NOMO-1 (cell line): ENCODE data around the gene SYTL2.
A peak's percentile ranks its signal among the peaks of the same experiment; 100 is the strongest.

Experiments used
- DNase-seq, 2 experiments: peaks; one replicate each; lab custom pipeline; 2025; ENCODE audit not compliant: unreplicated experiment in 2 of 2; lab: John Stamatoyannopoulos, UW

SYTL2 gene

DNA sequence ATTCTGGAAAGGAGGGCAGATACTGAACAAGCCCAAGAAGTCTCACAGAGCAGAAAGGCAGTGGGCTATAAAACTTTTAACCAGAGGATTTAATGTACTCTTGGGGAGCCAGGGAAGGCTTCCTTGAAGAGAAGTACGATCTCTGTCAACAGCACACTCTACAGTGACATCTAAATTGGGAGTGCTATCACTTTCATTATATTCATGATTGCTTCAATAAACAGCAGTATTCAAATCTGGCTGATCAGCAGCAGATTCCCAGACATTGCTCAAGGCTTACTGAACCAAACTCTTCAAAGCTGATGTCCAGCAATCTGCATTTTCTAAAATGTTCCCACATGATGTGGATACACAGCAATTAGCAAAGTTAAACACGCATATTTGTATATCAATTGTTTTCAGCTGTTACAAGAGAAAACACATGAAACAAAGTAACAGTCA is 44.2 kb downstream of the SYTL2 start:
- DNase-seq, result no peak

DNA sequence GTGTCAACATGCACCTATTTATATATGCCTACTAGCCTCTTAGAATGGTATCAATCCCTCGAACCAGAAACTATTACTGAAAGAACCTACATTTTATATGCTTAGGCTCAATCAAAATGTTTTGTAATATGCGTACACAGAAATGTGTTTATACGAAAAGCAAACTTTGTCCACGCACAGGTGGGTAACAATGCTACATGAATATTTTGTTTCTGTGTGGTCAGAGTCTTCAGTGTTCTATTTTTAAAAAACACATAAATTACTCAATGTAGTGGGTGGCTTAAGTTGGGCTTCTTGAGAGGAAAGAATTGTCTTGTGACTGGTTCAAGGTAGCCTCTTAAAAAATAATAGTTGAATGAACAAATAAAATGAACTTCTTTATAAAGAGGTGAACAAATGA is 46.1 kb downstream of the SYTL2 start:
- no peak for DNase-seq

DNA sequence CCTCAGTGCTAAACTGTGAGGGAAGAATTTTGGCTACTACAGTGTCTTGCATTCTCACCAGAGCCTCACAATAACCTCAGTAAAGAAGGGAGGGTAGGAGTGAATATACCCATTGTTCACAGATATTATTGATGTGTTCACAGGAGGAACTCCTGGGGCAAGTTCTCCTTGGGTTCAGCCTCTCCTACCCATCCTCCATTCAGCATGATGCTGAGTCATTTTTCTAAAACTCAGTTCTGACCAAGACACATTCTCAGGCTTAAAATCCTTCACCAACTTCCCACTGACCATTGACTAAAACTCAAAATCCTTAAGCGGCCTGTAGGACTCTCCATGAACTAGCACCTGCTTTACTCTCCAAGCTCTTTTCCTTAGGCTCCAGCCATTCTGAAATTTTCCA is 48.7 kb downstream of the SYTL2 start:
- DNase-seq, result no peak

DNA sequence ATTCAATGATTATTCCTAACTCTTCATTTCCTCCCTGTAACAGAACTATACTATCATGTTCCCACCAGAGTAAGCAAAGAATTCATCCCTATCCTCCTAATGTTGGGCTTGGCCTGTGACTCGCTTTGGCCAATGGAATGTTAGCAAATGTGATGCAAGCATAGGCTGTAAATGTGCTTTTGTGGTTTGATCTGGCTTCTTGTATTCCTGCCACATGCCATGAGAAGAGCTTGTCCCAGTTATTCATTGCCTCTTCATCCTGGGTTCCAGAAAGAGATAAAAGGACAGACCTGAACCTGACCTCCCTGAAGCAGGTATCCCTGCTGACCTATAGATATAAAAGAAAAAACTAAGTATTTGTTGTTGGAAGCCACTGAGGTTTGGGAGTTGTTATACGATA is 51.0 kb downstream of the SYTL2 start:
- DNase-seq, result no peak

DNA sequence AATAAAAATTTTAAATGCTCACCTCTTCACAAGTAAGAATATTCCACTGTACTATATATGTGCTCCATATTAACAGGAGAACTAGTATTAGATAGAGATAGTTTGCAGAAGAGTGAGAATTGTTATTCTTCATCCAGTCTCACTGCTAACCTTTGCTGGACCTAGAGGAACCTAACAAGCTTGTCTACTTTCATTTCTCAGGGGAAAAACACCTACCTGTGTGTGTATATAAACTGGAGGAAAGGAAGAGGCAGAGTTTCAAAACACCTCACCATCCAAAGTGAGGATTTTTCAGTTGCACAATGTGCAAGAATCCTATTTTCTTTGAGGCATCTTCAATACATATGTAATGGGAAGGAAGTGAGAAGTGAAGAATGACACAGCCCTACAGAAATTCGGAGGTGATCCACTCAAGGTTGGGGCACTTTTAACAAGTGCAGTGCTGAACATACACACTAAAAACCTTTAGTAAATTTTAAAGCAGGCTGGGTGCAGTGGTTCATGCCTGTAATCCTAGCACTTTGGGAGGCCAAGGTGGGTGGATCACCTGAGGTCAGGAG is 52.4 kb downstream of the SYTL2 start:
- no peak for DNase-seq

DNA sequence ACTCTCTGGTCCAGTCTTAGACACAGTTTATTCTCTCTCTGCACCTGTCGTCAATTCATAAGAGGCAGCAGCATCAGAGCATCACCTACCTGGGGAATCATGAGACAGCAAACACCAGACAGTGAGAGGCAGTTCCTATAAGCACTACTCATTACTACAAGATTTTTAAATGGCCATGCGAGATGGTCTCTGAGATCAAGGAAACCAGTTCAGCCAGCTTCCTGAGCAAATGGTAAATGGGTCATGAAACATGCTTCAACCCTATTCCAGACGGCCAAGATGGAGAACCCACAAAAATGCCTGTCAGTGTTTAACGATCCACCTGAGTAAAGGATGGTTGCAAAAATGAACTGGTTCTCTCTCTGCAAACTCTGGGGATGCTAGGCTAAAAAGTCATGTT is 52.9 kb downstream of the SYTL2 start:
- no peak for DNase-seq

DNA sequence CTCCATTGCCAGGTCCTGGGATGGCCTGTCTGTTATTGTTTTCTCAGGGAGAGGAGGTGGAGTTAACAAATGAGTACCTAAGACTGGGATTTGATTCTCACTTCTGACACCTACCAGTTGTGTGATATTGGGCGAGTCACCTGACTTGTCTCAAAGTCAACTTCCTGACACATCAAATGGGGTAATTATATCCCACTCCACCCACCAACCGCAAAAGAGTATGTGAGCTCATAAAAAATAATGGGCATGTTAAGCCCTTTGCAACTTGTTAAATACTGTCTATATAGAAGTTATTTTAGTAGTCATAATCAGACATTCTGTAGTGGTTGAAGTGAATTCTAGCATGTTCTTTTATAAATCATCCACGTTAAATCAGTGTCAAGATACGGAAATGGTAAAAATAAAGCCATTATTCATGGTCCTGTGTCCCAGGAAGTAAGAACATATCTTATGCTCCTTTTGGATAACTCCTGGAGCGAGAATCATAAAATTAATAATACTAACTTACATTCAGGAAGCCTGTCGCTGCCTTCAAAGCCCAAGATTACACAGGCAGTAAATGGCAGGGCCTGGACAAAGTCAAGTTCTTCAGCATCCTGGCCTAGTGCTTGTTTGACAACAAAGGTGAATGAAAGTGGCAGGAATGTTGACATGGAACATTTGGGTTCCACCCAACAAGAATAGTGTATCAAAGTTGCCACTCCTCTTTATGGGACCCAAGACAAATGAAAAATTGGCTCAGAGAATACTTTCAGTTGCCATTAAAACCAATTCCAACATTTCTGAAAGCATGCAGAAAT is 54.3 kb downstream of the SYTL2 start:
- DNase-seq, result no peak

DNA sequence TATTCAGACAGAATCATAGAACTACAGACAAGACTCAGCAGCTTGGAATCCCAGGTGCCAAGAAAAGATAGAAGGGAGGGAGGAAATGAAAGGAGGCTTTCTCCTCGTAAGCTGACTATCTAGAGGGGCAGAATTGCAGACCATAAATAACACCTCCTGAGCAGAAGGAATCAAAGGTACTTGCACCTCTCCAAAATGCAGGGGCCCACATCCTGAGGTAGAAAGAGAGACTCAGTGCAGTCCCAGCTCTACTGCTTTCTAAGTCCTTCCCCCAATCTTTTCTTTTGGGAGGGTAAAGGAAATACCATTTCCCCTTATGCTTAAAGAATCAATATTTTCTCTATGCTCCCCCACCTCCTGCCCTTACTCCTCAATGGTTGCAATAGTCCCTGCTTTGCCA is 55.2 kb downstream of the SYTL2 start:
- DNase-seq, result no peak

DNA sequence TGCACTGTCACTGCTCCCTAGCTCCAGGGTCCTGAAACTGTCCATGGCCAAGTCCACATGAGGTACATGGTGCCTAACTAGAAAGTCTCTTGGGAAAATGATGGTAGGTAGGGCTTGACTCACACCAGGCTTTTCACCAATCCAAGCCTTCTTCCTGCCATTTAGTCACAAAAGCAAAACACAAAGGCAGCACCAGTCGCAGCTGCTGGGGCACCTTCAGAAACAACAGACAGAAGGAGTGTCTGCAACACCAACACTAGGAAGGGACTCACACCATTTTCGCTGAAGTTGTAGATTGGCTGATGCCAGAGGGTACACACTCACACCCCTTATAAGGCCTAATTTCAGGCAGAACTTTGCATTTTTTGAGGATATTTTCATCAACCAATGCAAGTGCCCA is 55.7 kb downstream of the SYTL2 start:
- no peak for DNase-seq

DNA sequence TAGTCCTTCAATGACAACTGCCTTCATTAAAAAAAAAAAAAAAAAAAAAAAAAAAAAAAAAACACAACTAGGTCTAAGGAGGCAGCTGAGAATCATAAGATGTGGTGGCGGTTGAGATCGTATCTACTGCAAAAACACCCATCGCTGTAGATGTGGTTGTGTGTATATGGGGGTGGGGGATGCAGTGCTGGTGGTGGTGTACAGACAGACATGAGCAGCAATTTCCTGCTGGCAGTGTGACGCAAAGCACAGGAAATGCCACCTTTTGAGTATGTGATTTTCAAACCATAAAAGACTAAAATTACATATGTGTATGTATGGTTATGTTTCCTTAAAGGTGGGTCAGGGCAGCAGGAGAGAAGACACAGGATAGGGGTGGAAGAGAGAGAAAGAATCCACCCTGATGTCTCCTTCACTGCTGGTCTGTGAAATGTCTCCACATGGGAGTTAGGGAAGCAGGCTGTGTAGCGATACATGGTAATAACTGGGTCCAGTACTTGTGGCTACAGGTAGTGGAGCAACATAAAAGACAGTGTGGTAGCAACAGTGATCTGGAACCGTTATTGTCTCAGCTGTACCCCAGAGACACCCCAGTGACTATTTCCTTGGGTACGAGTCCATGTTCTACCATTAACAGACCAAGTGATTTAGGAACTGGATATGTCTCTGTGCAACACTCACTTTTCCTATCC is 57.9 kb downstream of the SYTL2 start:
- no peak for DNase-seq

DNA sequence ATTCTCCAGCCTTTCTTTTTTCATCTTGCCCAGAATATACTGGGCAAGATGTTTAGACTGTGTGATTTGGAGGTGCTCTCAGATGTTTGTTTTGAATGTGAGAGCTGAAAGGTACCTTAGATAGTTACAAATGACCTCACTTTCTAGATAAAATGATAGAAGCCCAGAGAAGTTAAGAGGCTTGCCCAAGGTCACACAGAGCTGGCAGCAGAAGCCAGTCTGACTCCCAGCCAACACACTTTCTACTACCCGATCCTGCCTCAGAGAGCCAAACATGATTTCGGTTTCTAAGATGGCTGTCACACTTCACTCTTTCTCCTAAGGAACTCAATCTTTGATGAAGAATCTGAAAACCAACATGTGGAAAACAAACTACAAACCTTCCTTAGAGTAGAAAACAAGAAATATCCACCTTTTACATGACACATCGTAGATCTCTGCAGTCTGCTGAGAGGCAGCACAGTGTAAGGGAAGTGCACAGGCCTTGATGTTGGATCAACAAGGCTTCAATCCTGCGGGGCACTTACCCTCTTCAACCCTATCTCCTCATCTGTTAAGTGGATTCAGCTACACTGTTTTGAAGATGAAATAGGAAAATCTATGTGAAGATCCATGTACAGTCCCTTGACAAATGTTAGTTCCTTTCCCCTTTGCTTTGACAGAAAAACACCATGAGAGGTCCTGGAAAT is 58.6 kb downstream of the SYTL2 start:
- no peak for DNase-seq

DNA sequence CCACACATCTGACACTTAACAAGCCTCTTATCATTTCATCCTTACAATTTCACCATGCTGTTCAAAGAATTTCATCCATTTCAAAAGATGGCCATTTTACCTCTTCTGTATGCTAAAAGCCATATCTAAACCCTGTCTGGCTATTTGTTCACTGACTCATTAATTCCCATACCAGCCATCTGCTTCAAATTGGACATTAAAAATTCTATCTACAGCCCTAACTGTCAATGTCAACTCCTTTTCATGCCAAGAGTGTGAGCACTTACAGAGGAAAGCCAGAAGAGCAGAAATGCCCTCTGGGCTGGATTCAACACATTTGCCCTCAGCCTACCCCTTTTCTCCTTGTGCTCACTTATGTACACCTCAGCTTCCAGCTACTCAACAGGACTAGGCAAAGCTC is 59.2 kb downstream of the SYTL2 start:
- no peak for DNase-seq

DNA sequence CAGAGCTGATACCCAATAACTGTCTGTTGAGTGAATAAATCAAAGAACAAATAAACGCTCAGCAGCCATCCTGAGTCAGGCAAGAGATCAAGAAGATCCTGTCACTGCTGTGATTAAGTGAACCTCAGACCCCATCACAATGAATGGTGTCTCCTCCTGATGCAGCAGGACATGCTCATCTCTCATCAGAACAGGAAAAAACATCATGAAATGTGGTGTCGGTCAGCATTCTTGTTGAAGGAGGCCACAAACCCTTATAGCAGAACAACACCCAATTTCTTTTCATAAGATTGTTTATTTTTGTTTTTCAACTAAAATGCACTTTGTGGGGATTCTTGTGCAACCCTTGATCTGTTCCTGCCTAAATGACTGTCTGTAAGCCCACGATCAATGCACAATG is 60.3 kb downstream of the SYTL2 start:
- DNase-seq, result no peak

DNA sequence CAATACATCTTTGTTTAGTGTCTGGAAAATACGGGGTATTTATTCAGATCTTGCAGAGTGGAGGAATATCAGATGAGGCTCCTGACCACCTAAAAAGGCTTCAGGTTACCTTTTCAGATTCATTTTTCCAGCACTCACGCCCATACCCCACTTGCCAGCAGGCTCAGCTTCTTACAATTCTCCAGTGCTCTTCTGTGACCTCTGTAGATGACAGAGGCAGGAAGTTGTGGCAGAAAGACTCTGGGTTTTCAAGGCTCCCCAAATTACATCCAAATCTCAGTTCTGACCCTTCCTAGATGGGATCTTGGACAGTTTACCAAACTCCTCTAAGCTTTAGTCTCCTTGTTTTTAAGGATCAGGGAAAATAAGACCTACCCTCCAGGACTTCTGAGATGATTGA is 61.1 kb downstream of the SYTL2 start:
- DNase-seq, result no peak

DNA sequence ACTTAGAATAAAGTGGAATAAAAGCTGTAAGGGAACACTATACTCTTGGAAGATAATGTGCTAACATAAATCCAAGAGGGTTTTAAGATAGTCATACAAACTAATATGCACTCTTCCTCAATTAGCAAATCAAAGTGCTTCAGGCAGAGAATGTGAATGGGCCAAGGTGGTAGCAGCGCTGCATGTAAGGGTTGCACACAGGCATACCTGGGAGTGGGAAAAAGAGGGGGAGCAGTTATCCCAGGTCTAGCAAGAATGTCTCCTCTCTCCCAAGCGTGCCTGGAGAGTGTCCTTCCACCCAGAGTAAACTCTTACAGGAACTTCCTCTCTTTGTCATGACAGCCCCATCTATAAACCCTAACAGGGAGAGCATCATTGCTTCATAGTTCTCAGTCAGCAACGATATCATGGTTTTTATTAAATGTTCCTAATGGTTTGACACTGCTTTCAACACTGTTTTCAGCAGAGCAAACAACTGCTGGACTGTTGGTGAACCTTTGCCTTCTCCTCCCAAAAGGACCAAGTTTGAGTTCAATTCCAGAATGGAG is 61.6 kb downstream of the SYTL2 start:
- DNase-seq, result peak in 1 of 2 experiments; percentile 2

DNA sequence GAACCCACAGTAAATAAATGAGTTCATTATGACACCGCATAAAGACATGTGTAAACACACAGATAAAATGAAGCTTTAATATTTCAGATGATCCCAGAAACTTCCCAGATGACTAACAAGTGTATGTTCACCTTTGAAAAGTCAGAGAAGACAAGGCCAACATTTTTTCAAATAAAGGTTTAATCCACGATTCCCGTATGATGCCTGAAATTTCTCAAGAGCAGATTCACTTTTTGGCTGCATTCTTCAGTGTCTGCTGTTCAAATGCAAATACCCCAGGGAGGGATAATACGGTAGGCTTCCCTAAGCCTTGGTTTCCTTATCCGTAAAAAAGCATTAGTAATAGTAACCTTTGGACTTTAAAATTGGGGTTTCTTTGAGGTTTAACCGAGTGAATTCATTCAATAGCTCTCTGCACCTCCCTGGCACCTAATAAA is 62.5 kb downstream of the SYTL2 start:
- DNase-seq, result no peak

DNA sequence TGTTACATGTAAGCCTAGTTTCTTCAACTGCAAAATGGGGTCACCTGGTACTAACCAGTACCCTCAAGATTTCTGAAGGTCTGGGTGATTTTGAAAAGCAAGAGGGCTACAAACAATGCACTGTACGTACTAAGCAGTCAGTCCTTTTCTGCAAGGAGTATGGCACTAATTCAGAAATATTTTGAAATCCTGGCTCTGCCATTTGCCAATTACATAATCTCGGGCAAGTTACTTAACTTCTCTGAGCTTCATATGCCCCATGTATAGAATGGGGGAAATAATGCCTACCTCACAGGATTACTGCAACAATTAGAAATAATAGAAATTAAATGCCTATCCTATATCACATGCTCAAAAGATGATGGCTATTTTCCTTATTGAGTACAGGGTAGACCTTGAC is 64.3 kb downstream of the SYTL2 start:
- peak in 1 of 2 experiments; percentile 1 for DNase-seq

DNA sequence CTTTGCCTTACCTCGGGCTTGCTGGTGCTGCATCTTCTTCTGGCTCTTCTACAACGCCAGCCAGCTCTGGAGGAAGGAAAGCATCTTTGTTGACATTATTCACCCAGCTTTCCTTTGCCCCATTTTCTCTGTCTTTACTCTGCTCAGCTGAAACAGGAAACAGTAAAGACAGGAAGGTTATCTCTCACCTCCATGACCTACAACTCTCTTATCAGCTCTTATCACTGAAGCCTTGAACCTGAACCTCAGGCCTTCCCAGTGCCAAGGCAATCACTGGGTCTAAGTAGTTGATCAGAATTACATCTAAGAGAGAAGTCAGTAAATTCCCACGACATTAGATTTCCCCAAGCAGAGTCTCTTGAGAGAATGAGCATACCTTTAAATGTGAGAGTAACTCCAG is 65.3 kb downstream of the SYTL2 start:
- DNase-seq, result no peak

DNA sequence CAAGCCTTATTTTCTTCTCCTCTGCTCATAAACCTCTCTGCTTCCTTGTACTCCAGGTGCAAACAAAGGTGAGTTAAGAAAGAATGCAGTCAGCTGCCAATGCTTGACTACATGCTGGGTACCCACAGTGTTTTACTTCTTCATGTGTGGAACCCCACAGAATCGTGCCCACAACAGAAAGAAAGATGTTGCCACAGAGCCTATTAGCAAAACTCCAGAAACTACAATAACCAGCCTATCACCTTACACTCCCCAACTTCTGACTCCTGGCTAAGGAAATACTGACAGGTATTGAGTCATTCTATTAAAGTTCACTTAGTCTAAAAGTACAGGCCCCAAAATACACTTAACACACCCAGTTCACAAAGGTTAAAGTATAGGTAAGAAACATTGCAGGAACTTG is 68.1 kb downstream of the SYTL2 start:
- DNase-seq, result no peak

DNA sequence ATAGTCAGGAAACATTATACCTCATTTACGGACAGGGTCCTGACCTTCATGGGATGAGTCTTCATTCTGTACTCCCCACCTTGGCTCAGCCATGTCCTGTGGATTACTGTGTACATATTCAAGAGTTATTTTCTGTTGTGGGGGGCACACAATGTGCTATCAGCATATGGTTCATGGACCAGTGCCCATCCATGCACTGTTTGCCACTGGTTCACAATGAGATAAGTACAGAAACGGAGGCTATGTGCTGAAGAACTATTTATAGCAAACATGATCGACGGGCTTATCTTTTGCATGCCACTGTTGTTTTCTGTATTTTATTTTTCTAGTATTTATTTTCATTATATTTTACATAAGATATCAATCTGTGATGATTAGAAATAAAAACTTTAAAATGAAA is 68.6 kb downstream of the SYTL2 start:
- DNase-seq, result no peak
